Activated CD8-positive, alpha-beta memory T cell treated with anti-CD3 and anti-CD28 coated beads, Interleukin-2, amount 50 U/mL, for 1 hour (primary cell): ENCODE results near the gene STEEP1.
"Not testable (repeated sequence)": the region's sequence is repeated elsewhere in the genome, so short reads cannot be mapped to it uniquely, and the experiment has no call there.

Experiments used
- DNase-seq: peaks from one replicate; pipeline ENCODE4 v3.0.0-alpha.2; 2020; ENCODE audit errors: extremely low read depth

Gene STEEP1

DNA sequence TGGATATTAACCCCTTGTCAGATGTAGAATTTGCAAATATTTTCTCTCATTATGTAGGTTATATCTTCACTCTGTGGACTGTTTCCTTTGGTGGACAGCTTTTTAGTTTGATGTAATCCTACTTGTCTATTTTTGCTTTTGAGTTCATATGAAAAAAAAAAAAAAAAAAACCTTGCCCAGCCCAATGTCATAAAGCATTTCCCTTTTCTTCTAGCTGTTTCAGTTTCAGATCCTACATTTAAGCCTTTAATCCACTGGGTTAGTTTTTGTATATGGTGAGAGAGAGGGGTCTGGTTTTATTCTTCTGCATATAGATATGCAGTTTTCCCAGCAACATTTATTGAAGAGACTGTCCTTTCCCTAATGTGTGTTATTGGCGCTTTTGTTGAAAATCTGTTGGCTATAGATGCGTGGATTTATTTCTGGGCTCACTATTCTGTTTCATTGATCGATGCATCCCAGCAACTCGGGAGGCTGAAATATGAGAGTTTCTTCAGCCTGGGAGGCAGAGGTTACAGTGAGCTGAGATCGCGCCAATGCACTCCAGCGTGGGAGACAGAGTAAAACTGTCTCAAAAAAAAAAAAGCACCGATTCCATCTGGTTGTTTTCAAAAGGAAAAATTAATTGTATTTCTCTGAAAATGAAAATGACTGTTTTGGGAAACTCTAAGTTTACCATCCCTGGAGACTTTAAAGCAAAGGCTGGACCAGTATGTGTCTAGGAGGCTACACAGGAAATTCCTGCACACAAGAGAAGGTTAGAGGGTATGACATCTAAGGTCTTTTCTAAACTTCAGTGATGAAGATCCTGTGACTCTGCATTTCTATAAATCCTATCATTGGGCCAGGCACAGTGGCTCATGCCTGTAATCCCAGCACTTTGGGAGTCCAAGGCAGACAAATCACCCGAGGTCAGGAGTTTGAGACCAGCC is 35.6 kb downstream of the STEEP1 start:
- no peak for DNase-seq

- no peak for DNase-seq
Observed at GRCh38 chrX:119523664-119524184, 41.5 kb downstream of the STEEP1 start.

DNA sequence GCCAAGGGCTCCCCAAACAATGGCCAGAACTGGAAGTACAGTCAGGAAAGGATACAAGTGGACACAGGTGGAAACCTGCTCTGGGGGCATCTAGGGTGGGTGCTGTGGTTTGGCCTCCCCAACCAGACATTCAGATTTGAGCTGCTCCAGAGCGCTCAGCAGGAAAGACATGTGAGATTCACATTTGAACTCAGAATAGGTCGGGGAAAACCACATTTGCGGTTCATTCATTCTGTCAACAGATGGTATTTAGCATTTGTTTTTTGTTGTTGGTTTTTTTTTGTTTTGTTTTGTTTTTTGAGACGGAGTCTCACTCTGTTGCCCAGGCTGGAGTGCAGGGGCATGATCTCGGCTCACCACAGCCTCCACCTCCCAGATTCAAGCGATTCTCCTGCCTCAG is 44.0 kb downstream of the STEEP1 start:
- no peak for DNase-seq

DNA sequence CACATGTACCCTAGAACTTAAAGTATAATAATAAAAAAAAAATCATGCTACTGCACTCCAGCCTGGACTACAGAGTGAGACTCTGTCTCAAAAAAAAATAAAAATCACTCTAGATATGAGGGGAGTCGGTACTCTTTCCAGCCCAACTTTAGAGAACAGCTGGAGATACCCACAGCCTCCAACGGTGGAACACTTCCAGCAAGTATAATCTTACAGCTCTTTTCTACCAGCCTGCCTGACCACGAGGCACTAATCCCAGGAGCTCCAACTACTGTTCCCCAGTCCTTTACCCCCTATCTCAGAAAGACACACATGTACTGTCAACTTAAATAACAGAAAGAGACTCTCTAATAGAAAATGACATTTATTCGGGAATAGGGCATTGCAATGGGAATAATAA is 46.8 kb downstream of the STEEP1 start:
- DNase-seq = no peak

GRCh38 chrX:119516157-119516702 is 49.0 kb downstream of the STEEP1 start:
- DNase-seq = peak; percentile 26

GRCh38 chrX:119512146-119512800 is 52.9 kb downstream of the STEEP1 start:
- DNase-seq = no peak

- no peak for DNase-seq
Observed at GRCh38 chrX:119507206-119507605, 58.0 kb downstream of the STEEP1 start.

DNA sequence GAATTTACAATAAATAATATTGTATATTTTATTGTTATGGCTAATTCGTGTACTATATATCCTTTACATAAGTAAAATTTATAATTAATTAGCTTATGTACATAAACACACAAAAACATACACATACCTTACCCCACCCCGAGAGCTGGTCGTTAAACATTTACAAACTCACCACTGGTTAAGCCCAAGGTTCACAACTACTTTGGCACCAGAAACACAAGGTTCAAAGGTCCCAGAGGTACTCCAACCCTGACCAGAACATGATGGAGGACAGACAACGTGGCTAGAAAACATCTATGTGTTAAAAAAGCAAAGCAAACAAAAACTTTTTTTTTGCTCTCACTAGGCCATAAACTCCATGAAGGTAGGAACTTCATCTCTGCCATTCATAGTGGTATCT is 59.3 kb downstream of the STEEP1 start:
- DNase-seq = no peak

DNA sequence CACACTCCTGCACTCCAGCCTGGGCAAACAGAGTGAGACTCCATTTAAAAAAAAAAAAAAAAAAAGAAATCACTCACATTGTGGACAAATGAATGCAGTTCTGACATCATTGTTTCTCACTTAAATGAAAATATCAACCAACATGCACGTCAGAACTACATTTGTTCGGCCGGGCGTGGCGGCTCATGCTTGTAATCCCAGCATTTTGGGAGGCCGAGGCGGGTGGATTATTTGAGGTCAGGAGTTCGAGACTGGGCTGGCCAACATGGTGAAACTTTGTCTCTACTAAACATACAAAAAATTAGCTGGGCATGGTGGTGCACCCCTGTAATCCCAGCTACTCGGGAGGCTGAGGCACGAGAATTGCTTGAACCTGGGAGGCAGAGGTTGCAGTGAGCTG is 60.1 kb downstream of the STEEP1 start:
- DNase-seq = not testable (repeated sequence)

- no peak for DNase-seq
Observed at GRCh38 chrX:119503484-119503861, 61.7 kb downstream of the STEEP1 start.

DNA sequence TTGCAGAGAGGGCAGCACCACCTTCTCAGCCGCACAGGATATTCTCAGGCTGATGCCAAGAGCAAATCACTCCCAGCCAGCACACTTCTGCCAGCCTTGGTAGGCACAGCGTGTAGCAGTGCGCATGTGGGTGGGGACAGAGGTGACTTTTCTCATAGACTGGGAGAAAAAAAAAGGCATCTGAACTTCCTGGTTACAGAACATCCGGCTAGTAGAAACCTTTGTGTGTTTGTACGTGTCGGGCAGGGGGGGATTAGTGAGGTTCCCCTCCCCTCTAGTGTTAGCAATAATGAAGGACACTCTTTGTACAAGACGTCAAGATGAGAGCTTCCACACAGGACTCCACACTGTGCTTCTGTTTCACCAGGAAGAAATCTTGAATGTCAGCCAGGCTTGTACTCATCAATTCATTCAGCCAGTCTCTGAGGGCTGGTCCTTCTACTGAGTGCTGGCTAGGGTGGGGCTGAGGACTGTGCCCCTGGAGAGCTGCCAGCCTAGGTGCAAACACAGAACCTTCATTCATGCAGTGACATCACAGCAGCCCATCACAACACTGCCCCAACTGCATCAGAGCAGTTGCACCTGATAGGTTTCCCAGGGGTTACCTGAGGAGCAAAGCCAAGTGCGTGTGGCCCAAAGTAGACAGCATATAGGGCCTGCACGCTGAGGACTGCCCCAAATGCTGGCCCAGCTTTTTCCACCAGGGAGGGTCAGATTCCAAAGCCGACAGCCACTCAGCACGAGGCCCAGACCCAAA is 62.3 kb downstream of the STEEP1 start:
- no peak for DNase-seq

- DNase-seq = no peak
Observed at GRCh38 chrX:119501511-119502148, 63.6 kb downstream of the STEEP1 start.

DNA sequence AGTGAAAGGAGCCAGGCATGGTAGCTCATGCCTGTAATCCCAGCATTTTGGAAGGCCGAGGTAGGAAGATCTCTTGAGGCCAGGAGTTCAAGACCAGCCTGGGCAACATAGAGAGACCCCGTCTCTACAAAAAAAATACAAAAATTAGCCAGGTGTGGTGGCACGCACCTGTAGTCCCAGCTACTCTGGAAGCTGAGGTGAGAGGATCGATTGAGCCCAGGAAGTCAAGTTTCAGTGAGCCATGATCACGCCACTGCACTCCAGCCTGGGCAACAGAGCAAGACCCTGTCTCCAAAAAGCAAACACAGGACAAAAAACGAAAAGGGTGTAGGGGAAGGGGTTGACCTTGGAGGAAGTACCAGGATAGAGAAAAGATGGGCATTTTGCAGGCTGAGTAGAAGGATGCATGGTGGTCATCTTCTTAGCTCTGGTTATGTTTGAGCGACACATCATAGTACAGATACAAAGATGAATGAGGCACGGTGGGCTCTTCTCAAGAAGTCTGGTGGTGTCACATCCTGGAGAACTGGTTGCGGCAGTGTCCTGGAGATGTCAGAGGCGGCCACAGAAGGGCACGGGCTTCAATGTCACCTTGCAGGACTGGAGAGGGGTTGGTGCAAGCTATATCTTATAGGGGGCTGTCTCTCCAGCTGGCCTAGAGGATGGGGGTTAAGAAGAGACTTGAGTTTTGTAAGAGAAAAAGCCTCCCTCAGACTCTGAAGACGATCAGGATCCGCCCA is 65.0 kb downstream of the STEEP1 start:
- DNase-seq = no peak

DNA sequence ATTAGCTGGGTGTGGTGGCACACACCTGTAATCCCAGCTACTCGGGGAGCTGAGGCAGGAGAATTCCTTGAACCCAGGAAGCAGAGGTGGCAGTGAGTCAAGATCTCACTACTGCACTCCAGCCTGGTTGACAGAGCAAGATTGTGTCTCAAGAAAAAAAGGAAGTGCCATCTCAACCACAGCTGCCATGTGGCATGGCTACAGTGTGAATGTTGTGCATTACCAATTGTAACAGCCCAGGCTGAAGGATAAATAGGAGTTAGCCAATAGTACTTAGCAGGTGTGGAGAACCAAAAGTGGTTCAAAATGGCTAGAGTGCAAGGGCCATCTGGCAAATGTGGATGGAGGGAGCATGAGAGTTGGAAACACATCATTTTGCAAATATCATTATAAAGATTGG is 68.0 kb downstream of the STEEP1 start:
- DNase-seq = no peak

GRCh38 chrX:119495734-119496726 is 69.2 kb downstream of the STEEP1 start:
- DNase-seq = no peak

DNA sequence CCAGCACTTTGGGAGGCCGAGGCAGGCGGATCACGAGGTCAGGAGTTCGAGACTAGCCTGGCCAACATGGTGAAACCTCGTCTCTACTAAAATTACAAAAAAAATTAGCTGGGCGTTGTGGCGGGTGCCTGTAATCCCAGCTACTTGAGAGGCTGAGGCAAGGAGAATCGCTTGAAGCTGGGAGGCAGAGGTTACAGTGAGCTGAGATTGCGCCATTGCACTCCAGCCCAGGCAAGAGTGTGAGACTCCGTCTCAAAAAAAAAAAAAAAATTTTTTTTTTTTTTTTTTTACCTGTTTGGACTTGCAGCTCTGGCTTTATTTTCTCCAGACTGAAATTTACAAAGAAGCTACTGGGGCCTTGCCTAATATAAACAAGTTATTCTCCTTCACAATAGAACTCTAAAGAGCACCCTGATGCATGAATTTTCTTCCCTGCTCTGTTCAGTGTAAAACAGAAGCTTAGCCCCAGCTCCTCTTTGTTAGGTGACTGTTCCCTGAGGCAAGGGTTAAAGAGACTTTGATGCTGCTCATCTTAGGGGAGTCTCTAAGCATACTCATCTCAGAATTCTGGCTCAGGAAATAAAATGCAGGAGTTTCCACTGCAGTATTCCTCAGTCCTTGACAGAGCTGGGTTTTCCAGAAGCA is 71.2 kb downstream of the STEEP1 start:
- not testable (repeated sequence) for DNase-seq

DNA sequence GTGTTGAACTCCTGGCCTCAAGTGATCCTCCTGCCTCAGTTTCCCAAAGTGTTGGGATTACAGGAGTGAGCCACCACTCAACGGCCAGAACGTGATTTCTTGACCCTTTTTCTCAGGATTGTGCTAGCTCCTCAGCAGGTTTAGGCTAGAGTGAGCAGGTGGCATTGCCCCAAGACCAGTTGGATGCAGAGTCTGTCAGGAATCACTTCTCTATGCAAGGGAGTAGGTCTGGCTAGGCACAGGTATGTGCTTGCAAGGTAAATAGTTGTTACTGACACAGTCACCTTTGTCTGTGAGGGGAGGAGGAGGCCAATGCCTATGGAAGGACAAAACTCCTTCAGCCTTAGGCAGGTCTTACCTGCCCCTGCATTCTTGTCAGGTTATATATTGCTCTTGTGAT is 72.7 kb downstream of the STEEP1 start:
- no peak for DNase-seq

GRCh38 chrX:119489212-119490074 is 75.8 kb downstream of the STEEP1 start:
- no peak for DNase-seq
